K562 (cell line): ENCODE data around the gene RGS6. TPM values are rescaled to one million over a fixed set of nuclear protein-coding genes. Genes with fewer than 3 reads are reported as not detected.

ENCODE experiments used
- ATAC-seq: fragments of 200-7000 bp; cut with Tn5 transposase; 3 replicates; pipeline ENCODE4 v1.9.1; 2020; ENCODE audit warnings: moderate library complexity
- BruUV-seq: library from RNA; stranded (reverse); fragments of 400-500 nt; replicated peaks from 2 replicates; lab custom pipeline; 2021; lab: Mats Ljungman, UMichigan
- CTCF ChIA-PET: fragments of 300-600 bp; formaldehyde crosslinking; extraction: SDS; loops from one replicate; lab custom pipeline; 2021; ENCODE audit warnings: low intra/inter-chr PET ratio; lab: Yijun Ruan, JAX
- POLR2A ChIA-PET: fragments of 300-600, 350-650 bp; sonication (Branson Sonifier 250); formaldehyde crosslinking; extraction: SDS; loops from one replicate; lab custom pipeline; 2021; ENCODE audit warnings: antibody characterized with exemption, inconsistent platforms; lab: Yijun Ruan, JAX
- DNase-seq, 4 experiments: peaks; one replicate each; pipeline versions ENCODE4 v3.0.0 to v3.0.0-alpha.2; 2011 to 2018; ENCODE audit warnings: low spot score in 3 of 4, mixed read lengths in 3 of 4; ENCODE audit errors: extremely low read depth in 1 of 4
- FAIRE-seq: peaks from 2 replicates; lab custom pipeline; 2011; peaks lifted over from hg19 to GRCh38; lab: Jason Lieb, UNC
- H2AFZ ChIP-seq: 2 replicates; pipeline ENCODE4 v1.6.0; 2011; ENCODE audit warnings: low read depth, low read length, control low read depth, inconsistent platforms
- H3K27ac ChIP-seq: fragments of 200-600 bp; 3 replicates; pipeline ENCODE4 v1.8.0; 2011; ENCODE audit warnings: low read depth, mild to moderate bottlenecking, control low read depth, inconsistent platforms, low read length, moderate library complexity, mixed read lengths; ENCODE audit errors: extremely low read depth
- H3K27me3 ChIP-seq, 2 experiments: fragments of 300-600 bp in 1 of 2; 2 replicates in 1 of 2; 3 replicates in 1 of 2; pipeline versions ENCODE4 v1.6.0 to v1.8.0; 2011; ENCODE audit warnings: inconsistent platforms in 2 of 2, low read length in 2 of 2, mild to moderate bottlenecking in 1 of 2, mixed read lengths in 1 of 2, moderate library complexity in 1 of 2; ENCODE audit not compliant: control insufficient read depth in 2 of 2, insufficient read depth in 2 of 2
- H3K36me3 ChIP-seq: fragments of 300-600 bp; 3 replicates; pipeline ENCODE4 v1.8.0; 2011; ENCODE audit warnings: mild to moderate bottlenecking, low read length, inconsistent platforms; ENCODE audit not compliant: control insufficient read depth, insufficient read depth
- H3K4me1 ChIP-seq, 2 experiments: fragments of 200-600 bp in 1 of 2; replicated peaks in 1 of 2; 2 replicates in 1 of 2; 3 replicates in 1 of 2; pipeline versions ENCODE4 v1.5.1 to v1.8.0; 2011; ENCODE audit warnings: inconsistent platforms in 2 of 2, low read length in 2 of 2, mild to moderate bottlenecking in 1 of 2, mixed read lengths in 1 of 2, moderate library complexity in 1 of 2; ENCODE audit not compliant: control insufficient read depth in 2 of 2, insufficient read depth in 2 of 2
- H3K4me2 ChIP-seq: 2 replicates; pipeline ENCODE4 v1.6.1; 2011; ENCODE audit warnings: low read length, control low read depth, inconsistent platforms, mixed read lengths; ENCODE audit not compliant: insufficient read depth
- H3K4me3 ChIP-seq: fragments of 200-600 bp; sonication (generic), shearing (Covaris generic); 2 replicates; pipeline ENCODE4 v1.5.1; 2016; ENCODE audit warnings: control low read depth, inconsistent platforms
- H3K79me2 ChIP-seq: fragments of 200-600 bp; 3 replicates; pipeline ENCODE4 v1.8.0; 2011; ENCODE audit warnings: low read length, inconsistent platforms; ENCODE audit not compliant: control insufficient read depth, insufficient read depth
- H3K9ac ChIP-seq, 2 experiments: 2 replicates each; pipeline versions ENCODE4 v1.6.0 to v1.6.1; 2011; ENCODE audit warnings: low read depth in 2 of 2, low read length in 2 of 2, control low read depth in 1 of 2, inconsistent platforms in 1 of 2, mild to moderate bottlenecking in 1 of 2, mixed read lengths in 1 of 2; ENCODE audit not compliant: insufficient read depth in 1 of 2
- H3K9me1 ChIP-seq: one replicate; pipeline ENCODE4 v1.6.0; 2011; ENCODE audit warnings: inconsistent platforms, mild to moderate bottlenecking, low read length, moderate library complexity; ENCODE audit not compliant: control insufficient read depth, insufficient read depth
- H3K9me3 ChIP-seq: replicated peaks from 2 replicates; pipeline ENCODE4 v1.5.1; 2011; ENCODE audit warnings: low read depth, low read length, inconsistent platforms; ENCODE audit not compliant: control insufficient read depth, insufficient read depth
- H4K20me1 ChIP-seq: replicated peaks from 2 replicates; pipeline ENCODE4 v1.6.1; 2011; ENCODE audit warnings: low read length, inconsistent platforms, mixed read lengths; ENCODE audit not compliant: control insufficient read depth, insufficient read depth
- ARID3A ChIP-seq: IDR thresholded peaks from 2 replicates; pipeline ENCODE4 v1.6.1; 2012; ENCODE audit warnings: low read depth, low read length, improper control_type of control experiment, borderline replicate concordance
- ATF3 ChIP-seq, 2 experiments: fragments of 450-650 bp in 1 of 2; sonication (generic) in 1 of 2; formaldehyde crosslinking in 1 of 2; IDR thresholded peaks in 1 of 2; conservative IDR thresholded peaks in 1 of 2; 2 replicates each; pipeline versions ENCODE4 v1.6.1 to v1.8.1; 2016 to 2023; ENCODE audit warnings: mild to moderate bottlenecking in 2 of 2, moderate library complexity in 2 of 2, inconsistent platforms in 1 of 2, missing genetic modification reagents in 1 of 2
- HDAC1 ChIP-seq, 2 experiments: fragments of 450-650 bp; IDR thresholded peaks; 2 replicates each; pipeline ENCODE4 v1.6.1; 2016 to 2017; ENCODE audit warnings: inconsistent platforms in 1 of 2, mild to moderate bottlenecking in 1 of 2, moderate library complexity in 1 of 2
- MAFK ChIP-seq: IDR thresholded peaks from 2 replicates; pipeline ENCODE4 v1.6.1; 2011; ENCODE audit warnings: low read length, improper control_type of control experiment
- NR1H2 ChIP-seq: sonication (generic); formaldehyde crosslinking; IDR thresholded peaks from 2 replicates; pipeline ENCODE4 v1.4.0; 2020; ENCODE audit warnings: mild to moderate bottlenecking, missing genetic modification reagents
- PCBP2 ChIP-seq: fragments of 200-400 bp; formaldehyde crosslinking; IDR thresholded peaks from 2 replicates; pipeline ENCODE4 v1.6.1; 2018; ENCODE audit warnings: low read length, low read depth, mild to moderate bottlenecking, moderate library complexity; ENCODE audit not compliant: poor library complexity, severe bottlenecking
- RBM14 ChIP-seq: fragments of 200-400 bp; formaldehyde crosslinking; IDR thresholded peaks from 2 replicates; pipeline ENCODE4 v1.6.1; 2018; ENCODE audit warnings: low read depth, mild to moderate bottlenecking, low read length, moderate library complexity, borderline replicate concordance; ENCODE audit not compliant: insufficient read depth
- REST ChIP-seq, 2 experiments: fragments of 450-650 bp; formaldehyde crosslinking in 1 of 2; IDR thresholded peaks; 2 replicates each; pipeline versions ENCODE4 v1.4.0 to v1.6.1; 2014 to 2020; ENCODE audit warnings: mild to moderate bottlenecking in 2 of 2, borderline replicate concordance in 1 of 2, low read depth in 1 of 2
- SRSF7 ChIP-seq: fragments of 200-400 bp; formaldehyde crosslinking; optimal IDR thresholded peaks from 2 replicates; pipeline ENCODE3; 2017; ENCODE audit warnings: mild to moderate bottlenecking, low read depth, low read length
- in situ Hi-C: fragments of 300-500 bp; cut with MboI; formaldehyde crosslinking; loops from 4 replicates; pipeline ENCODE4 v1.15.0; 2018; ENCODE audit warnings: inconsistent platforms, mixed read lengths
- intact Hi-C: fragments of 100-400 bp; cut with micrococcal nuclease; formaldehyde crosslinking; loops from 2 replicates; pipeline ENCODE4 v1.14.2; 2022
- polyA plus RNA-seq, 8 experiments: library from polyadenylated mRNA; depleted of rRNA in 4 of 8; stranded (reverse) in 5 of 8; unstranded in 3 of 8; fragments of >200 nt; fragmentation: Nextera tagmentation in 2 of 8; fragmentation: Illumina TruSeq in 1 of 8; extraction: Ambion mirVana in 2 of 8; extraction: Trizol in 1 of 8; gene quantifications; 2 replicates each; pipeline versions ENCODE4 v1.2.1 to v1.2.3, GENCODE V29; 2011 to 2014; ENCODE audit warnings: inconsistent platforms in 1 of 8, missing spikeins in 1 of 8
- total RNA-seq, 7 experiments: library from RNA; depleted of rRNA in 6 of 7; stranded (reverse); fragments of >200 nt in 6 of 7; fragmentation: Illumina TruSeq in 2 of 7; extraction: Trizol in 2 of 7; gene quantifications; 2 replicates each; pipeline versions ENCODE4 v1.2.1 to v1.2.3, GENCODE V29; 2011 to 2021; ENCODE audit warnings: low replicate concordance in 1 of 7

The RGS6 gene
- total and polyA plus RNA-seq, 9 of the 15 experiments (the other 6 are each of a cell fraction or from before 2014, with no cell fraction given) = not detected

GRCh38 chr14:72305561-72305960, 373.3 kb downstream of the RGS6 start:
- H3K27me3 ChIP-seq = no peaks in the 10 kb centered on the region
- no peak for ATAC-seq
- POLR2A ChIA-PET = no interaction called here
- H3K4me3 ChIP-seq = no peak overlapping the region
- intact Hi-C loops = no loop called here
- no peaks in the 10 kb centered on the region for H3K36me3 ChIP-seq
- no TSS peak for BruUV-seq
- H3K27ac ChIP-seq = no peak overlapping the region
- no peaks in the 10 kb centered on the region for H3K4me1 ChIP-seq
- in situ Hi-C loops = no loop called here
- CTCF ChIA-PET = no interaction called here
- no peak overlapping the region for H3K4me2 ChIP-seq
- no peak for FAIRE-seq
- no peaks in the 10 kb centered on the region for H3K79me2 ChIP-seq
- H2AFZ ChIP-seq = no peak overlapping the region
- H3K9me3 ChIP-seq = no peaks in the 10 kb centered on the region
- H3K9me1 ChIP-seq = no peaks in the 10 kb centered on the region
- DNase-seq = no peak
- H3K9ac ChIP-seq = no peak overlapping the region
- H4K20me1 ChIP-seq = no peaks in the 10 kb centered on the region
- TF ChIP-seq MAFK = no peak
- TF ChIP-seq NR1H2 (CRISPR knock-in tag) = no peak
- TF ChIP-seq SRSF7 = no peak
- no peak for TF ChIP-seq PCBP2
- TF ChIP-seq ARID3A = no peak
- TF ChIP-seq ATF3 (IDR thresholded peaks at IDR 0.05) = no peak
- TF ChIP-seq ATF3 (CRISPR knock-in tag; conservative IDR thresholded peaks at IDR 0.05) = no peak
- no peak for TF ChIP-seq RBM14
- no peak for TF ChIP-seq REST (IDR thresholded peaks at IDR 0.05; ENCODE audit: borderline replicate concordance)
- no peak for TF ChIP-seq REST (CRISPR knock-in tag; IDR thresholded peaks at IDR 0.05; ENCODE audit: low read depth)
- TF ChIP-seq HDAC1 (IDR thresholded peaks at IDR 0.05) = no peak
